HT1080 (cell line): ENCODE data around the gene SORBS2. TPM values are rescaled to one million over a fixed set of nuclear protein-coding genes. Genes with fewer than 3 reads are reported as not detected.
"Not testable (repeated sequence)": the region's sequence is repeated elsewhere in the genome, so short reads cannot be mapped to it uniquely, and the experiment has no call there.

Experiments
- DNase-seq: peaks from one replicate; pipeline ENCODE4 v3.0.0-alpha.2; 2015; ENCODE audit warnings: low read depth
- total RNA-seq: library from RNA; depleted of rRNA; stranded (reverse); fragments of >200 nt; shearing (Covaris generic); gene quantifications from 2 replicates; pipeline ENCODE4 v1.2.3, GENCODE V29; 2014

SORBS2 gene
- total RNA-seq, 1 experiment from 2014 or later, result 14.6 TPM

GRCh38 chr4:185716141-185716551 is 95.8 kb downstream of the SORBS2 start:
- no peak for DNase-seq

DNA sequence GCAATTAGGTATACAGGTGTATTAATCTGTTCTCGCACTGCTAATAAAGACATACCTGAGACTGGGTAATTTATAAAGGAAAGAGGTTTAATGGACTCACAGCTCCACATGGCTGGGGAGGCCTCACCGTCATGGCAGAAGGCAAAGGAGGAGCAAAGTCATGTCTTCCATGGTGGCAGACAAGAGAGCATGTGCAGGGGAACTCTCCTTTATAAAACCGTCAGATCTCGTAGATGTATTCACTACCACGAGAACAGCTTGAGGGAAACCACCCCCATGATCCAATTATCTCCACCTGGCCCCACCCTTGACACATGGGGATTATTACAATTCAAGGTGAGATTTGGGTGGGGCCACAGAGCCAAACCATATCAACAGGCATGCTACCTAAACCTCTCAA is 97.5 kb downstream of the SORBS2 start:
- not testable (repeated sequence) for DNase-seq

DNA sequence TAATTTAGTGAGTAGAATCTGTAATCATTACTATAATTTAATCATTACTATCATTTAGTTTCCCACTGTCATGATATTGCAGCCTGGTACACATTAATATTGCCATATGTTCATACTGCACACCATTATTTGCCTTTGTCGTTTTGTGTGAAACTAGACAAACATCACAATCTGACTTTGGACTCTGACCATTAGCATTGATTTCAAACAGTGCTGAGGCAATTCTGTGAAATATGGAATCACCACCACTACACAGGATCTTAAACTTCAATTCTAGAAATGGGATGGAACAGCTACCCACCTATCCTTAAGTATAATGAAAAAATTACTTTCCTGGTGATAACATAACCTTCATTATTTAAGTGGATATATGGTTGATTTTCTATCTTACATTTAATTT is 98.3 kb downstream of the SORBS2 start:
- DNase-seq, result no peak

DNA sequence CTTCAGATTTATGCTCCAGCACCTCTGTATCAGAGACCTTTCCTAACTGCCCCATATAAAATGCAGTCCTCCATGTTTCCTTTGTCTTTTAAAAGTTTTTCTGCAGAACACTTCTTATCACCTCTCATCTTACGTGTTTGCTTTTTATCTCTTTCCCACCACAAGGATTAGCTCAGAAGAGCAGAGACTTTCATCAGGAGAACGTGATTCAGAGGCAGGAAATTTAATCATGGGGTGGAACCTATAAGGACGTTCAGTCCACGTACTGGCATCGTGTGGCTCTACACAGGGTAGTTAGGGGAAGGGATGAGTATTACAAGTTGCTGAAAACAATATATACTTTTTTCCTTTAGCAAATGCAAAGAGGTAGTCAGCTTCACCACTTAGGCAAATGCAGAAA is 98.7 kb downstream of the SORBS2 start:
- DNase-seq, result peak; percentile 69

GRCh38 chr4:185712350-185713024 is 99.5 kb downstream of the SORBS2 start:
- DNase-seq, result no peak

- DNase-seq, result no peak
Measured at GRCh38 chr4:185711726-185712125, 100.3 kb downstream of the SORBS2 start.

DNA sequence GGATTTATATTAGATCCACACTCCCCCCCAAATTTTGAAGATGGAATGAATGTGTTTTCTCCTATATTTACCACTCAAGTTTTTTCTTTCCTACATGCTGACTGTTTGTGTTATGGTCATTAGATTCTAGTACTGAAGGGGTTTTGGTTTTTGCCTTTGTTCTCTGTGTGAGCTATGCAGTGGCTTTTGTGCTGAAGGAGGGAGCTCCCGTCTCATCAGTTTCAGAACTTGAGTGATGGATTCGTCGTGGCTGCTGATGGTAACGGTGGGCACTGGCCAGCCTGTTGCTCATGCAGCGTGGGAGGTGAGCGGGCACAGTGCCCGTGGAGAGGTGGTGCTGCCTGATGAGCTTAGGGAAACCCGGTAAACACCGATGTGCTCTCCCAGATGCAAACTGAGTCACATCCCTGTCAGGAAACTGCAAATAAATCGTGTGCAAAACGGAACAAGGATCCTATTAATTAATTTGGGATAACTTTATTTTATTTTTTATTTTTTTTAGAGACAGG is 101.5 kb downstream of the SORBS2 start:
- peak; percentile 55 for DNase-seq

GRCh38 chr4:185709802-185710486 is 102.0 kb downstream of the SORBS2 start:
- DNase-seq, result no peak

GRCh38 chr4:185708348-185708747 is 103.6 kb downstream of the SORBS2 start:
- DNase-seq, result peak; percentile 54

DNA sequence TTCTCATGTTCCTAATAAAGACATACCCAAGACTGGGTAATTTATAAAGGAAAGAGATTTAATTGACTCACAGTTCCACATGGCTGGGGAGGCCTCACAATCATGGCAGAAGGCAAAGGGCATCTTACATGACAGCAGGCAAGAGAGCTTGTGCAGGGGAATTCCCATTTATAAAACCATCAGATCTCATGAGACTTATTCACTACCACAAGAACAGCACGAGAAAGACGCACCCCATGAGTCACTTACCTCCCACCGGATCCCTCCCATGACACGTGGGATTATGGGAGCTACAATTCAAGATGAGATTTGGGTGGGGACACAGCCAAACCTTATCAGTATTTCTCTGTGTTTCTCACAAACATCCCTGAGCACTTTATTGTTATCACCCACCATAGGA is 104.4 kb downstream of the SORBS2 start:
- DNase-seq, result peak; percentile 73

- DNase-seq, result no peak
Measured at GRCh38 chr4:185702147-185702663, 109.8 kb downstream of the SORBS2 start.

- DNase-seq, result no peak
Measured at GRCh38 chr4:185700630-185701029, 111.4 kb downstream of the SORBS2 start.

- DNase-seq, result peak; percentile 60
Measured at GRCh38 chr4:185700048-185700447, 111.9 kb downstream of the SORBS2 start.

DNA sequence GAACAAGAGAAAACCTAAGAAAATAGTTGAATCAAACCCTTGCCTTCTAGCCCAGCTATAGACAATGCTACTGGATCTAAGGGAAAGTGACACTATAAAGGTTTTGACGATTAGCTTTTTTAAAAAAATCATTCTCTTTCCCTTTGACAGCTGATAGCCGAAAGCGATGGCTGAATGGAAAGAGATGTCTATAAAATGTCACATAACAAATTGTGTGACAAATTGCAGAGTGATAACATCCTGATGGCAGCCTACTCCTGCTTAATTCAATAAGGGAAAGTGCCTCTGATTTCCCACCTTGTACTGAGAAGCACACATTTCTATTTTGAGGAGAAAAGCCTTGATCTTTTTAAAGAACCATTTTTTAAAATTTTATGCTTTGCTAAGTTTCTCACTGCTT is 114.5 kb downstream of the SORBS2 start:
- DNase-seq, result no peak

GRCh38 chr4:185695743-185696142 is 116.3 kb downstream of the SORBS2 start:
- DNase-seq, result no peak

GRCh38 chr4:185693548-185694215 is 118.3 kb downstream of the SORBS2 start:
- DNase-seq, result no peak

GRCh38 chr4:185689407-185689806 is 122.6 kb downstream of the SORBS2 start:
- DNase-seq, result no peak

- DNase-seq, result no peak
Measured at GRCh38 chr4:185685804-185686203, 126.2 kb downstream of the SORBS2 start.

- no peak for DNase-seq
Measured at GRCh38 chr4:185683896-185684295, 128.1 kb downstream of the SORBS2 start.

- no peak for DNase-seq
Measured at GRCh38 chr4:185683222-185683621, 128.8 kb downstream of the SORBS2 start.

- DNase-seq, result peak; percentile 86
Measured at GRCh38 chr4:185682236-185682635, 129.8 kb downstream of the SORBS2 start.

- DNase-seq, result no peak
Measured at GRCh38 chr4:185681604-185682003, 130.4 kb downstream of the SORBS2 start.
